RWPE2 (cell line): ENCODE data around the gene AKAP12.

Source experiments
- ATAC-seq: fragments of 200-7000 bp; cut with Tn5 transposase; 3 replicates; pipeline ENCODE4 v1.9.1; 2021; ENCODE audit warnings: low read depth
- DNase-seq: peaks from one replicate; pipeline ENCODE4 v3.0.0-alpha.2; 2020; ENCODE audit warnings: low spot score
- H3K27ac ChIP-seq: fragments of 450-650 bp; 2 replicates; pipeline ENCODE4 v1.5.1; 2017; ENCODE audit warnings: mild to moderate bottlenecking; ENCODE audit not compliant: poor library complexity, severe bottlenecking
- H3K27me3 ChIP-seq: fragments of 250-450 bp; sonication (Bioruptor Pico); 2 replicates; pipeline ENCODE4 v1.5.1; 2021; ENCODE audit warnings: mild to moderate bottlenecking, moderate library complexity; ENCODE audit not compliant: insufficient read depth, poor library complexity, severe bottlenecking
- H3K36me3 ChIP-seq: fragments of 250-450 bp; sonication (Bioruptor Pico); 2 replicates; pipeline ENCODE4 v1.5.1; 2020; ENCODE audit warnings: low read depth, mild to moderate bottlenecking, moderate library complexity
- H3K4me1 ChIP-seq: fragments of 250-450 bp; sonication (Bioruptor Pico); 2 replicates; pipeline ENCODE4 v1.5.1; 2021; ENCODE audit warnings: mild to moderate bottlenecking, moderate library complexity; ENCODE audit not compliant: insufficient read depth, poor library complexity, severe bottlenecking
- H3K4me3 ChIP-seq: fragments of 250-450 bp; sonication (Bioruptor Pico); 2 replicates; pipeline ENCODE4 v1.5.1; 2021; ENCODE audit warnings: mild to moderate bottlenecking, moderate library complexity; ENCODE audit not compliant: severe bottlenecking
- H3K9me3 ChIP-seq: fragments of 250-450 bp; sonication (Bioruptor Pico); 2 replicates; pipeline ENCODE4 v1.5.1; 2021; ENCODE audit warnings: mild to moderate bottlenecking, moderate library complexity; ENCODE audit not compliant: severe bottlenecking
- CTCF ChIP-seq: fragments of 450-650 bp; IDR thresholded peaks from one replicate; pipeline ENCODE4 v1.5.1; 2017; ENCODE audit warnings: mild to moderate bottlenecking, moderate library complexity; ENCODE audit not compliant: poor library complexity, severe bottlenecking

The AKAP12 gene

DNA sequence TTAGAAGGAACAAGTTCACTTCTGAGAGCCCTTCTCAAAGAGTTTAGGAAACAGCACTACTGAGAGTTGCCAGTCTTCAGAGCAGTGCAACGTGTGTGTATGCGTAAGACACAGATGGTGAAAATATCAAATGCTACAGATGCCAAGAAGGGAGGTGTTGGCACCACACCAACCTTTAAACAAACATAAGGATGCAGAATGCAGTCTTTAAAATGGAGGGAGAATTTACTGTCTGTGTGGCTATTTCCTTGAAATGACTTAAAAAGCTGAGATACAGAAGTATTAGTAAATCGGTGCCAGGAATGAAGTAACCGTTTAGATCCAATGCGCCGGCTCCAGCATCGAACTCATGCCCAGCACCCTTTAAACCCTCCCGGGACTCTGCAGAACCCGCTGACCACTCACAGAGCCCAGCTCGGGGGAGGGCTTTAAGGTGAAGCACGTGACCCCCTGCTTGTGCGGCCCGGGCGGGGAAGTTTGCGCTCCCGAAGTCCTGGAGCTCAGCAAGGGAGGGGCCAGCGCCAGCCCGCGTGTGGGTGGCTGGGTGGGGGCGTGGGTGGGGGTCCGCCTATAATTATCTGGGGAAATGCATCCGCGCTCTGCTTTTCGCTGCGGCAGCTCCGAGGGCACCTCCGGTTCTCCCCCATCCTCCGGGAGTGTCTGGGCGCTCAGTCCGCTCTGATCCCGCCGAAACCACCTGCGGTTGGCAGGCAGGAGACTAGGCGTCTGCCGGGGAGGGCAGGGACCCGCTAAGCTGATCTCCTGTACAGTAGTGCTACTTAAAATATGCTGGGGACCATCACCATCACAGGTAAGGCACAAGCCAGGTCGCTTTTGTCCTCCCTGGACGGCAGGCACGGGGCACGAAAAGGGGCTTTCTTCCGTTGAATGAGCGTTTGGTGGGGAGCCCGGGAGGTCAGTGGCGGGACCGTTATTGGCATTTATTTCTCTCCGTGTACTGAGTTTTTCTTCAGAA lies 85.6 kb downstream of the AKAP12 start:
- H3K27ac ChIP-seq: no peak overlapping the region
- peak; percentile 68 for ATAC-seq
- no peaks in the 10 kb centered on the region for H3K36me3 ChIP-seq
- H3K4me1 ChIP-seq: peaks cover 11% of the 10 kb centered on the region
- H3K27me3 ChIP-seq: no peaks in the 10 kb centered on the region
- no peak for DNase-seq
- no peaks in the 10 kb centered on the region for H3K9me3 ChIP-seq
- peak overlapping the region; percentile 42 for H3K4me3 ChIP-seq
- TF ChIP-seq CTCF: no peak

- no peak for ATAC-seq
- no peak for DNase-seq
- Histone ChIP-seq H3K4me3 (peak overlapping the region; percentile 42), H3K9me3 (no peaks in the 10 kb centered on the region), H3K27me3 (no peaks in the 10 kb centered on the region), H3K36me3 (no peaks in the 10 kb centered on the region), H3K4me1 (peaks cover 11% of the 10 kb centered on the region), H3K27ac (no peak overlapping the region)
- TF ChIP-seq CTCF: no peak
Observed at GRCh38 chr6:151326116-151326825, 86.5 kb downstream of the AKAP12 start.

DNA sequence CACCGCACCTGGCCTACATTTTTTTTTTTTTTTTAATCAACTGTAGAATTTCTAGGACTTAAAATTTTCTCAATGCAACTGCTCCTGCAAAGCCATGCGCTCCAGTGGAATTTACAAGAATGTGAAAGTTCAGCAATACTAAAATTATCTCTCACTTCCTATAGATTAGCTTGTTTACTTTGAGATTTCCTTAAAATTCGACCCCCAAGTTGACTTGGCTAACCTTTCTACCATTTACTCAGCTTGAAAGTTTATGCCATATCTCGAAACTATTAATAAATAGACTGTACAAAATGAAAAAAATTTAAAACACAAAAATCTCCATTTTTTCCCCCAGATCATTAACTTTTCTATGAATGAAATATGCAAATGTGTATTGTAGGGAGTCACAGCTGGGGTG lies 87.3 kb downstream of the AKAP12 start:
- peaks cover 11% of the 10 kb centered on the region for H3K4me1 ChIP-seq
- DNase-seq (no peak), ATAC-seq (no peak)
- no peaks in the 10 kb centered on the region for H3K9me3 ChIP-seq
- H3K4me3 ChIP-seq: no peak overlapping the region
- no peaks in the 10 kb centered on the region for H3K27me3 ChIP-seq
- no peaks in the 10 kb centered on the region for H3K36me3 ChIP-seq
- no peak overlapping the region for H3K27ac ChIP-seq
- no peak for TF ChIP-seq CTCF

- Histone ChIP-seq H3K9me3 (no peaks in the 10 kb centered on the region), H3K36me3 (no peaks in the 10 kb centered on the region), H3K27ac (no peak overlapping the region), H3K4me3 (no peak overlapping the region), H3K4me1 (no peaks in the 10 kb centered on the region), H3K27me3 (no peaks in the 10 kb centered on the region)
- TF ChIP-seq CTCF: no peak
- ATAC-seq: no peak
- no peak for DNase-seq
Observed at GRCh38 chr6:151330130-151330696, 90.4 kb downstream of the AKAP12 start.
